Fibroblast of gingiva (primary cell): ENCODE results near the gene HOXD3.

Experiments used
- DNase-seq: peaks from one replicate; pipeline ENCODE4 v3.0.0-alpha.2; 2011; ENCODE audit warnings: low read depth

Gene HOXD3

GRCh38 chr2:176156807-176157498 is at the start of gene HOXD3:
TSS of gene HOXD3 (plus strand) at chr2:176157307. CDS start at chr2:176169115, 11,808 bp downstream.
- no peak for DNase-seq

GRCh38 chr2:176107731-176108181 is 49.4 kb upstream of the HOXD3 start:
- no peak for DNase-seq

- DNase-seq = no peak
These were observed 47.8 kb upstream of the HOXD3 start for GRCh38 chr2:176109192-176109901.

- no peak for DNase-seq
These were observed 47.2 kb upstream of the HOXD3 start for GRCh38 chr2:176109946-176110345.

- DNase-seq = no peak
These were observed 46.4 kb upstream of the HOXD3 start for GRCh38 chr2:176110415-176111308.

- no peak for DNase-seq
These were observed 45.8 kb upstream of the HOXD3 start for GRCh38 chr2:176111309-176111663.

GRCh38 chr2:176111846-176112374 is 45.2 kb upstream of the HOXD3 start:
- DNase-seq = no peak

GRCh38 chr2:176112375-176113302 is 44.5 kb upstream of the HOXD3 start:
- DNase-seq = no peak

- no peak for DNase-seq
These were observed 42.8 kb upstream of the HOXD3 start for GRCh38 chr2:176114120-176114929.

- no peak for DNase-seq
These were observed 42.0 kb upstream of the HOXD3 start for GRCh38 chr2:176114930-176115625.

GRCh38 chr2:176115883-176116813 is 41.0 kb upstream of the HOXD3 start, which contains the start of gene HOXD10:
TSS of gene HOXD10 (plus strand) at chr2:176116778. CDS start at chr2:176116834, 56 bp downstream.
- DNase-seq = no peak

GRCh38 chr2:176117162-176117822 is 39.8 kb upstream of the HOXD3 start:
- no peak for DNase-seq

GRCh38 chr2:176117823-176118371 is 39.2 kb upstream of the HOXD3 start:
- DNase-seq = no peak

GRCh38 chr2:176118601-176119339 is 38.3 kb upstream of the HOXD3 start:
- DNase-seq = no peak

GRCh38 chr2:176120364-176121189 is 36.5 kb upstream of the HOXD3 start:
- DNase-seq = no peak
